NCI-H748 treated with DMSO at 0.1 percent for 48 hours (cell line): ENCODE results near the gene PTPN3.

Experiments
- DNase-seq: peaks from one replicate; lab custom pipeline; 2025; lab: John Stamatoyannopoulos, UW

The PTPN3 gene

GRCh38 chr9:109451311-109452025 is 46.6 kb downstream of the PTPN3 start:
- no peak for DNase-seq

DNA sequence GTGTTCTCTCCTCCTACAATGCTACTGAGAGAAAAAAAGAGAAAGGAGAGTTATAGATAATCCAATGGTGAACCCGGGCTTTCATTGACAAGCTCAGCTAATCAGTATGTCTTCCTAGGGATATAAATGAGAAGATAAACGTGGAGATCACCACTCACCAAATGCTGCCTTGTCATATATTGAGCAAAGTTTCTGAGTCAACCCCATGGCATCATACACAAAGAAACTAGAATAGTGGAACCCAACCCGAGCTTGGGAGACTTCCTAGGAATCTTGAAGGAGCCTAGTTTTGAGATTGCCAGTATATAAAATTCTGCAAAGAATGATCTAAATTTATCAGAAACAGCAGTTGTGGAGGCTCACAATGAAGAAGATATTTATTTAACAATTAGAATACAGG is 47.8 kb downstream of the PTPN3 start:
- no peak for DNase-seq

GRCh38 chr9:109449036-109449798 is 48.9 kb downstream of the PTPN3 start:
- DNase-seq: no peak

- no peak for DNase-seq
Measured at GRCh38 chr9:109448223-109448622, 49.9 kb downstream of the PTPN3 start.

- no peak for DNase-seq
Measured at GRCh38 chr9:109447329-109448076, 50.6 kb downstream of the PTPN3 start.

DNA sequence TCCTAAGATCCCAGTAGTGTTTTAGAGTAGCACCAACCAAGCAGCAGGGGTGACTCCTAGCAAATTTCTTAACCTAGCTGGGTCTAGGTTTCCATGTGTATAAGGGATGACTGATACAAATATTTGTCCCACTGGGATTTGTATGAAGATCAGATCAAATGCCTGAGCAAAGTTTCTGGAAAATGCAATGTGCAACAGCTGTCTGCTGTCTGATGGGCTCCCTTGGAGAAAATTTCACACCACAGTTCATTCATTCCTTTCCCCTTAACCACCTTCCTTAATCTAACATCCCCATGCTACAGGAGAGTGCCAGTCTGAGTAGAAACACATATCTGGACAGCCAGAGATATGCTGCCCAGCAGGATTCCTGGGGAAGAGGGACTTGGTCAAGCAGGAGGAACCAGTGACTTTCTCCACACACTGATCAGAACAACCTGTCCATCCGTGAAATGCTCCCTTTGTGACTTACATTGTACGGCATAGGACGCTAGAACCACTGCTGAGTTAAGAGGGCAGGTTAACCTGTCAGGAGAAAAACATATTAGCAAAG is 53.3 kb downstream of the PTPN3 start:
- DNase-seq: no peak

- DNase-seq: no peak
Measured at GRCh38 chr9:109442716-109443115, 55.4 kb downstream of the PTPN3 start.

DNA sequence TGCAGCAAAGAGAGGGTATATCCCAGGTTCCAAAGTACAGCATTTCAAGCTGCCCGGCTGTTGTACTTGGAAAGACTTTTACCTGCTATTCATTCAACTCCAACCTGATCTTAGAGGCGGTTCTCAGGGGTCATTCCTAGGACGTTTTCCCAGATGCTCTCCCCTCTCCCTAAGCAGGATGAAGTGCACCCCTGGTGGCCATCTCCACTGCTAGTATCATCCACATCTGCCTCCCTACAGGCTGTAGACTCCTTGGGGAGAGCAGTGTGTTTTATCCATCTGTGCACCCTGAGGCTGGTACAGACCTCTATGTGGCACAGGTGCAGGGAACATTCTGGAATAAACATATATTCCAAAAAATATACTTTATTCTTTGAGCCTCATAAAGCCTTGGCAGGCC is 56.8 kb downstream of the PTPN3 start:
- no peak for DNase-seq

DNA sequence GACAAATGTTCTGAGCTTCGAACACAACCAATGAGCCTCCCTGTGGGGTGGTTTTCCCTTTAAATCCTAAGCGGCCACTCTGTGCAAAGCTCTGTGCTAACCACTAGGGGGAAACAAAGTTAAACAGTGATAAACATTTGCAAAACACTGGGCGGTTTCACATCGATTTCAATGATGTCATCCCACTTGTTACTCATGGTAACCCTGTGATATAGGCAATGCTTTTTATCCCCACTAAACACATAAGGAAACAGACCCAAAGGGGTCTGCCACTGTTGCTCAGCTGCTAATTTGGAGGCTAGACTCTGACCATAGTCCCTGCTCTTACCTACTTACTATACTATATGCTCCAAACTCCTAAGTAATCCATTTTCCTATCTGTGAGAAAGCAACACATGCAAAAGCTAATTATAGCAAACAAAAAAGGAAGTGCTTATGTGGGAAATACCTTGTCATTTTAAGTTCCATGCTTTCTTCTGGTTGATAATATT is 57.3 kb downstream of the PTPN3 start:
- DNase-seq: peak; percentile 71

- no peak for DNase-seq
Measured at GRCh38 chr9:109440117-109440515, 58.0 kb downstream of the PTPN3 start.

GRCh38 chr9:109439378-109440116 is 58.6 kb downstream of the PTPN3 start:
- DNase-seq: no peak

DNA sequence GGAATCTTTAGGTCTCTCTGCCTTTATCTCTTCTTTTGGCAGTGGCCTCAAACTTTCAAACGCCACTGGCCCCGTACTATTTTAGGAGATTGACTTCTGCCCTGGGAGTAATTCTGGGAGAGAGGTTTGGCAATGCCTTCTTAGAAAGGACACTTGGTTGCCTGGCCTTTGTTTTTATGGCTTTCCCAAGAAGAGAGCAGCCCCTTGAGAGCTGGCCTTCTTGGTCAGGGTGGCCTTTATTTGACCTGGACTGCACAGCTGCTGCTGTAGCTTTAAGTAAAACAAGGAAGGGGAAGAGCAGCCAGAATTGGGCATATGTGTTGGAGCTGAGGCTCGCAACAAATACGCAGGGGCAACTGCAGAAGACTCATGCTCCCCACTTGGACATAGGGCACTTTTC is 60.8 kb downstream of the PTPN3 start:
- DNase-seq: no peak

- DNase-seq: no peak
Measured at GRCh38 chr9:109436071-109436470, 62.0 kb downstream of the PTPN3 start.

GRCh38 chr9:109433476-109433875 is 64.6 kb downstream of the PTPN3 start:
- DNase-seq: no peak

DNA sequence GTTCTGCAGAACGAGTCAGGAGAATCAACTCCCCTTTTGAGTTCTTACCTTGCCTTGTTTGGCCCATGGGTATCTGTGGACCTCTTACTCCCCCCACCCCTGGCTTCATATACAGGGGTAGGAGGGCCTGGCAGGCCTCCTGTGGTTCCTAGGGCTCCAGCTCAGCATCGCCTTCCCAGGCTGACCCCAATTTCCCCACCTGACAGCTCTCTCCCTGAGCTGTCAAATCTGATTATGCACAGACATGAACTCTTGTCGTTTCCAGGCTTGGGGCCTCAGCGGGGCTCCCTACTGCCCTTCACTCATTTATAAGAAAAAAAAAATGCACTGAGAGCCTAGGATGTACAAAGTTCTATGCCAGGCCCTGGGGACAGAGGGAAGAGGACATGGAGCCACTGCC is 67.9 kb downstream of the PTPN3 start:
- DNase-seq: no peak

GRCh38 chr9:109428854-109429253 is 69.3 kb downstream of the PTPN3 start:
- no peak for DNase-seq

- no peak for DNase-seq
Measured at GRCh38 chr9:109427886-109428285, 70.2 kb downstream of the PTPN3 start.

- no peak for DNase-seq
Measured at GRCh38 chr9:109426626-109427402, 71.3 kb downstream of the PTPN3 start.

DNA sequence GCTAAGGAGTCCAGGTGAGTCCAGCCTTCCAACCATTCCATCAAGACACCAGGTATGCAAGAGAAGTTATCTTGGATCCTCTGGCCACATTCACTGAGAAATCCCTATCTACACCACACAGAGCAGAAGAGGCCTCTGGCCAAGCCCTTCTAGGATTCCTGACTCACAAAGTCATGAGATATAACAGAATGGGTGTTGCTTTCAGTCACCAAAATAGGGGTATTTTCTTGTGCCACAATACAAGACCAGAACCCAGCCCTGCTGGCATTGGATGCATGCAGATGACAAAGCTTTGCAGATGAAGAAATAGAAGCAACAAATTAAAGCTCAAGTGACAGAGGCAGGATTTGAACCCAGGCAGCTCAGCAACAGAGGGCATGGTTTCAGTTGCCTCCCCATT is 73.5 kb downstream of the PTPN3 start:
- DNase-seq: no peak

DNA sequence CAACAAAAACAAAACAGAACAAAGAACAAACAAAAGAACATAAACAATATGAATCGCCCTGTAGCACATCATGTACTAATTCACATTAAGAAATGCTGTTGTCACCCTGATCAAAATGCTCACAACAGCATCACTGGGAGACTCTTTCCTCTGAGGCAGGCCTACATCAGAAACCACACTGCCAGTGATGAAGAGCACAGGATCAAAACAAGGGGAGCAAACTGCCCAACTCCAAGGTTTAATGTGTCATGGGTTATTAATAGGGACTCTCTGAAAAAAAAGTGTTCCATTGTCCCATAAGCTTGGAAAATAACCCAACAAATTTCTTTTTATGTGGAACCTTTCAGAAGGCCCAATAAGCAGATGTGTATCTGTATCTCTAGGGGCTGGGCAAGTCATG is 74.2 kb downstream of the PTPN3 start:
- DNase-seq: no peak

DNA sequence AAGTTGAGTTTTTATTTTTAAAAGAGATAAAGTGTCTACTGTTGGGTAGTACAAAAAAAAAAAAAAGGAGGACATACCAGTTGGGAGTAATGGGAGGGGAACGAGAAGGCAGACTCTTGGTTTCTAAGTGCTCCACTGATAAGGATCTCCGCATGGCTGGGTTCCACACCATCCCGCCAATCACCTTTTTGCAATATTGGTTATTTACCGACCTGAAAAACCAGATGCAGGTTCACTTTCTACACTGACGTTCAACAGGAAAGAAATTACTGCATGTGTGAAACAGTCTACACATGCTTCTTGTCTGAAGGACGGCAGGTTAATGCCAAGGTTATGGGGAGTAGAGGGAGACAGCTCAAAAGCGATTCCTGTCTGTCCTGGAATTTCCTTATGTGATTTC is 75.5 kb downstream of the PTPN3 start:
- DNase-seq: no peak
